ENCODE results near the gene C5AR1.
"Not testable (repeated sequence)": the region's sequence is repeated elsewhere in the genome, so short reads cannot be mapped to it uniquely, and the experiment has no call there.

Gene C5AR1

GRCh38 chr19:47362321-47362720 is 52.7 kb downstream of the C5AR1 start:
- no peak overlapping the region for H3K27ac Mint-ChIP-seq
- peaks cover 3% of the 10 kb centered on the region for H3K4me1 Mint-ChIP-seq
- H3K36me3 Mint-ChIP-seq = peaks cover 15% of the 10 kb centered on the region
- H3K4me3 Mint-ChIP-seq = no peak overlapping the region
- H3K9me3 Mint-ChIP-seq = no peaks in the 10 kb centered on the region
- no peaks in the 10 kb centered on the region for H3K27me3 Mint-ChIP-seq

GRCh38 chr19:47363758-47364531 is 54.3 kb downstream of the C5AR1 start:
- Mint-ChIP-seq H3K9me3 (no peaks in the 10 kb centered on the region), H3K4me1 (no peaks in the 10 kb centered on the region), H3K36me3 (peaks cover 13% of the 10 kb centered on the region), H3K27me3 (no peaks in the 10 kb centered on the region), H3K27ac (no peak overlapping the region), H3K4me3 (no peak overlapping the region)

GRCh38 chr19:47365455-47365854 is 55.8 kb downstream of the C5AR1 start:
- not testable (repeated sequence) for H3K9me3 Mint-ChIP-seq, H3K4me1 Mint-ChIP-seq, H3K4me3 Mint-ChIP-seq, H3K27me3 Mint-ChIP-seq, H3K27ac Mint-ChIP-seq
- H3K36me3 Mint-ChIP-seq = peaks cover 12% of the 10 kb centered on the region

GRCh38 chr19:47370045-47370611 is 60.5 kb downstream of the C5AR1 start:
- Mint-ChIP-seq H3K36me3 (peaks cover 11% of the 10 kb centered on the region), H3K27me3 (no peaks in the 10 kb centered on the region), H3K4me1 (no peaks in the 10 kb centered on the region), H3K4me3 (no peak overlapping the region), H3K27ac (no peak overlapping the region), H3K9me3 (no peaks in the 10 kb centered on the region)

GRCh38 chr19:47371261-47371660 is 61.6 kb downstream of the C5AR1 start:
- H3K9me3 Mint-ChIP-seq = no peaks in the 10 kb centered on the region
- no peak overlapping the region for H3K4me3 Mint-ChIP-seq
- no peak overlapping the region for H3K27ac Mint-ChIP-seq
- H3K4me1 Mint-ChIP-seq = no peaks in the 10 kb centered on the region
- H3K36me3 Mint-ChIP-seq = peaks cover 7% of the 10 kb centered on the region
- no peaks in the 10 kb centered on the region for H3K27me3 Mint-ChIP-seq

All from activated naive CD4-positive, alpha-beta T cell treated with anti-CD3 and anti-CD28 coated beads, Interleukin-2, amount 50 U/mL, for 24 hours (primary cell).